Keratinocyte (primary cell): ENCODE measurements around the gene DNAJC7.

Experiments
- CTCF ChIP-seq, 3 experiments: IDR thresholded peaks in 1 of 3; conservative IDR thresholded peaks in 1 of 3; optimal IDR thresholded peaks in 1 of 3; 2 replicates in 2 of 3; 3 replicates in 1 of 3; pipeline versions ENCODE3 to v1.5.1; 2011; ENCODE audit warnings: low read length in 3 of 3, mild to moderate bottlenecking in 3 of 3, moderate library complexity in 2 of 3, control low read depth in 1 of 3, inconsistent platforms in 1 of 3; ENCODE audit not compliant: insufficient read depth in 2 of 3; ENCODE audit errors: extremely low read depth in 1 of 3
- EZH2 ChIP-seq: IDR thresholded peaks from one replicate; pipeline ENCODE4 v1.6.1; 2012; ENCODE audit warnings: inconsistent platforms, mild to moderate bottlenecking, low read length, moderate library complexity

GRCh38 chr17:42031584-42031983 is 14.3 kb upstream of the DNAJC7 start:
- TF ChIP-seq CTCF (optimal IDR thresholded peaks at IDR 0.05 in 1 of 3, IDR thresholded peaks at IDR 0.05 in 1 of 3, conservative IDR thresholded peaks at IDR 0.05 in 1 of 3; ENCODE audit: extremely low read depth in 1 of 3, insufficient read depth in 2 of 3, low read length in 3 of 3) (no peak), EZH2 (no peak)
